HG02763 (cell line): ENCODE data around the gene CABYR.
"Not testable (repeated sequence)": the region's sequence is repeated elsewhere in the genome, so short reads cannot be mapped to it uniquely, and the experiment has no call there.

Experiments used
- ATAC-seq: cut with Tn5 transposase; IDR thresholded peaks from one replicate; pipeline ENCODE4 v1.9.1; 2021; ENCODE audit warnings: mild to moderate bottlenecking, moderate library complexity; ENCODE audit not compliant: unreplicated experiment

CABYR gene

GRCh38 chr18:24128700-24129099 lies 10.2 kb upstream of the CABYR start:
- no peak for ATAC-seq

GRCh38 chr18:24130494-24130893 lies 8.4 kb upstream of the CABYR start:
- no peak for ATAC-seq

- no peak for ATAC-seq
Observed at GRCh38 chr18:24136967-24137373, 1.9 kb upstream of the CABYR start.

GRCh38 chr18:24138409-24138788 lies 463 bp upstream of the CABYR start:
- ATAC-seq: no peak

- no peak for ATAC-seq
Observed at GRCh38 chr18:24140697-24141096, 1.8 kb downstream of the CABYR start.

- ATAC-seq: no peak
Observed at GRCh38 chr18:24142376-24142775, 3.5 kb downstream of the CABYR start.

GRCh38 chr18:24149591-24149990 lies 10.7 kb downstream of the CABYR start:
- not testable (repeated sequence) for ATAC-seq

- ATAC-seq: no peak
Observed at GRCh38 chr18:24153397-24153796, 14.5 kb downstream of the CABYR start.

GRCh38 chr18:24157855-24158254 lies 19.0 kb downstream of the CABYR start:
- no peak for ATAC-seq

GRCh38 chr18:24160086-24160485 lies 21.2 kb downstream of the CABYR start:
- no peak for ATAC-seq

- no peak for ATAC-seq
Observed at GRCh38 chr18:24161304-24161703, 22.4 kb downstream of the CABYR start.

GRCh38 chr18:24168496-24168895 lies 29.6 kb downstream of the CABYR start:
- no peak for ATAC-seq

- no peak for ATAC-seq
Observed at GRCh38 chr18:24170360-24170759, 31.5 kb downstream of the CABYR start.

- no peak for ATAC-seq
Observed at GRCh38 chr18:24173997-24174396, 35.1 kb downstream of the CABYR start.

GRCh38 chr18:24176727-24177416 lies 38.0 kb downstream of the CABYR start:
- peak; percentile 81 for ATAC-seq

GRCh38 chr18:24177499-24178133 lies 38.8 kb downstream of the CABYR start:
- ATAC-seq: no peak

- no peak for ATAC-seq
Observed at GRCh38 chr18:24180048-24180447, 41.2 kb downstream of the CABYR start.

- ATAC-seq: no peak
Observed at GRCh38 chr18:24181806-24182205, 42.9 kb downstream of the CABYR start.

- no peak for ATAC-seq
Observed at GRCh38 chr18:24185805-24186204, 46.9 kb downstream of the CABYR start.

- ATAC-seq: peak; percentile 40
Observed at GRCh38 chr18:24187049-24187448, 48.2 kb downstream of the CABYR start.

- ATAC-seq: no peak
Observed at GRCh38 chr18:24187689-24188088, 48.8 kb downstream of the CABYR start.

GRCh38 chr18:24188120-24188519 lies 49.3 kb downstream of the CABYR start:
- no peak for ATAC-seq
